Kasumi-1 (cell line): ENCODE measurements around the gene DAZAP1.

Source experiments
- DNase-seq, 2 experiments: peaks; one replicate each; lab custom pipeline; 2025; lab: John Stamatoyannopoulos, UW

The DAZAP1 gene

GRCh38 chr19:1445185-1445931 is 38.0 kb downstream of the DAZAP1 start:
- peak; percentile 59 to 65 for DNase-seq

- no peak for DNase-seq
Measured at GRCh38 chr19:1445932-1446712, 38.7 kb downstream of the DAZAP1 start.

DNA sequence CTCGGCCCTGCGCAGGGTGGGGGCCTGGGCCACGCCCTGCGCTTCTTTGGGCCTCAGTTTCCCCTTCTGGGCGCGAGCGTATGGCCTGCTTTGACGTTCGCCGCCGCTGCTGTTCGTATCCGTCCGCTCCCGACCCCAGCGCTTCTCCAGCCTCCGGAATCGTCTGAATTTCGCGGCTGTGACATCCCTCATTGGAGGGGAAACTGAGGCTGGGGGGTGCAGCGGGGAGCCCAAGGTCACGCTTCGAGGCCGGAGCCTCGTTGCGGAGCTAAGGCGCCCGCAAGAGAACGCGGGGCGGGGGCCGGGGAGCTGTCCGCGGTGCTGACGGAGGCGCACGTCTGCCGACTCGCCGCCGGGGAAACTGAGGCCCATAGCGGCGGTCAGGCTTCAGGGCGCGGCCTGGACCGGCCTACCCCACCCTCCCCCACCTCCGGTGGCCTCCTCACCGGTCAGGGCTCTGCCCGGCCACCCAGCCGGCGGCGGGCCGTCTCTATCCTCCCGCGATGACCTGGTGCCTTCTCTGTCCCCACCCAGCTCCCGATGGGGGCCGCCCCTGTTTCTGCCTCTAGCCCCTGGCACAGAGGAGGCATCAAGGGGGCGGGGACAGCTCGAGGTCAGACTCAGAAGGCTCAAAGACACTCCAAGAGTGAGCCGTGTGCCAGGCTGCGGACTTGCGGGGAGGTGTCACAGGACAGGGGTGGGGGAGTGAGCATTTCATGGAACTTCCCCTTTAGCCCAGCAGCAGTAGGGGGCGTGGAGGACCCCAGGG is 39.5 kb downstream of the DAZAP1 start:
- no peak for DNase-seq

- no peak for DNase-seq
Measured at GRCh38 chr19:1447504-1447903, 40.1 kb downstream of the DAZAP1 start.

GRCh38 chr19:1447944-1448343 is 40.6 kb downstream of the DAZAP1 start:
- DNase-seq, result no peak

GRCh38 chr19:1449467-1450442 is 42.4 kb downstream of the DAZAP1 start, which contains the start of gene APC2:
TSS of gene APC2 (plus strand) at chr19:1450121. CDS start at chr19:1453002, 2,881 bp downstream.
- DNase-seq, result peak in 1 of 2 experiments; percentile 25

- DNase-seq, result no peak
Measured at GRCh38 chr19:1450735-1451731, 43.6 kb downstream of the DAZAP1 start.

GRCh38 chr19:1451916-1452801 is 44.8 kb downstream of the DAZAP1 start:
- no peak for DNase-seq

DNA sequence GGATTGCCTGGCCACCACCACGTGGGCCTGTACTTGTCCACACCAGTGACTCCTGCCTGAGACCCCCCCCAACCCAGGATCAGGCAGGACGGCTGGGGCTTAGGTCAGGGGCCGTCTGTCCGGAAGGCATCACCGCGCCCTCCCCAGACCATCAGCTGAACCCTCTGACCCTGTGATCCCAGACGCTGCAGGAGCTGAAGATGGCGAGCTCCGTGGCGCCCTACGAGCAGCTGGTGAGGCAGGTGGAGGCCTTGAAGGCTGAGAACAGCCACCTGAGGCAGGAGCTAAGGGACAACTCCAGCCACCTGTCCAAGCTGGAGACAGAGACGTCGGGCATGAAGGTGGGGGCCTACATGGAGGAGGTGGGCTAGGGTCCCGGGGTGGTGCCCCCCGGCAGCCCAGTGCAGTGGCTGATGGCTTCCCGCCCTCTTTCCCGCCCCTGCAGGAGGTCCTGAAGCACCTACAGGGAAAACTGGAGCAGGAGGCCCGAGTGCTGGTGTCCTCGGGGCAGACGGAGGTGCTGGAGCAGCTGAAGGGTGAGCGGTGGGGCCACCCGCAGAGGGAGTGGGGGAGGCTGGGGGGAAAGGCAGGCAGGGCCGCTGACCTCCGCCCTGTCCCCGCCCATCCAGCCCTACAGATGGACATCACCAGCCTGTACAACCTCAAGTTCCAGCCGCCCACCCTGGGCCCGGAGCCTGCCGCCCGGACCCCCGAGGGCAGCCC is 45.6 kb downstream of the DAZAP1 start:
- DNase-seq, result no peak

DNA sequence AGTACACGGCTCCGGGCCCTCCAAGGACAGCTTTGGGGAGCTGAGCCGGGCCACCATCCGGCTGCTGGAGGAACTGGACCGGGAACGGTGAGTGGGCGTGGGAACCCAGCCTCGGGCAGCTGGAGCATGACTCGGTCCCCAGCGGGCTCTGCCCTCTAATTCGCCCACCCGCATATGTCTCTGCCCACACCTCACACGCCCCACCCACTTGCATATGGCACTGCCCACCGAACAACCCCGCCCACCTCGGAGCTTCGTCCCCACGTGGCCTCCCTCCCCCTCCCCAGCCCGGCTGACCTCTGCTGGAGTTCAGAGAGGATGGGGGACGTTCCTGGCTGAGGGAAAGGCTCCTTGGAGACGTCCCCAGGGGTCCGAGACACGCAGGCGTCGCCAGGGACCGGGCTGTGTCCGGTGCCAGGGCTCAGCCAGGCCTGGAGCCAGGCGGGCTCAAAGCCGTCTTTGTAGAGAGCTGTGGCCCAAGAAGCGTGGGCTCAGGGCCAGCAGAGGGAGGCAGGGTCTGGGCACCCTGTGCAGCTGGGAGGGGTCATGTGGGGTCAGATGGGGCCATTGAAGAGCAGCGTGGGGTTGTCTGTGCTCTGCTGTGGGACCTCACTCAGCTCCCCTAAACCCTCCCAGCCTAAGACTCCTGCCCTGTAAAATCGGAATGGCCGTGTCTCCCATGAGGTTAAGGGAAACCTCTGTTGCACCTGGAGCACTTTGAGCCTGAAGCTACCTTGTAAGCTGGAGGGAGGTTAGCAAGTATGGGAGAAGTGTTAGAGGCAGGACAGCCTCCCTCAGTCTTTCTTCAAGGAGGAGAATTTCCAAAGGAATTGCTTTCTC is 46.4 kb downstream of the DAZAP1 start:
- DNase-seq, result no peak

DNA sequence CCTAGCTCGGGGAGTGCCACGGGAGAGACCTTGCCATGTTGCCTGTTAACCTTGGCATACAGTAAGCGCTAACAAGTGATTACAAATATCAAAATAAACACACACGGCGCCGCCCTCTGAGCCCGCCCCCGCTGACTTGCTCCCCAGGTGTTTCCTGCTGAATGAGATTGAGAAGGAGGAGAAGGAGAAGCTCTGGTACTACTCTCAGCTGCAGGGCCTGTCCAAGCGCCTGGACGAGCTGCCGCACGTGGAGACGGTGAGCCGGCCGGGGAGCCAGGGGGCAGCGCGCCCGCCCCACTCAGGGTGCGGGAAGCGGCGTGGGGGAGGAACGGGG is 47.6 kb downstream of the DAZAP1 start:
- DNase-seq, result peak; percentile 19 to 41

GRCh38 chr19:1455336-1456120 is 48.1 kb downstream of the DAZAP1 start:
- DNase-seq, result peak; percentile 65 to 71

DNA sequence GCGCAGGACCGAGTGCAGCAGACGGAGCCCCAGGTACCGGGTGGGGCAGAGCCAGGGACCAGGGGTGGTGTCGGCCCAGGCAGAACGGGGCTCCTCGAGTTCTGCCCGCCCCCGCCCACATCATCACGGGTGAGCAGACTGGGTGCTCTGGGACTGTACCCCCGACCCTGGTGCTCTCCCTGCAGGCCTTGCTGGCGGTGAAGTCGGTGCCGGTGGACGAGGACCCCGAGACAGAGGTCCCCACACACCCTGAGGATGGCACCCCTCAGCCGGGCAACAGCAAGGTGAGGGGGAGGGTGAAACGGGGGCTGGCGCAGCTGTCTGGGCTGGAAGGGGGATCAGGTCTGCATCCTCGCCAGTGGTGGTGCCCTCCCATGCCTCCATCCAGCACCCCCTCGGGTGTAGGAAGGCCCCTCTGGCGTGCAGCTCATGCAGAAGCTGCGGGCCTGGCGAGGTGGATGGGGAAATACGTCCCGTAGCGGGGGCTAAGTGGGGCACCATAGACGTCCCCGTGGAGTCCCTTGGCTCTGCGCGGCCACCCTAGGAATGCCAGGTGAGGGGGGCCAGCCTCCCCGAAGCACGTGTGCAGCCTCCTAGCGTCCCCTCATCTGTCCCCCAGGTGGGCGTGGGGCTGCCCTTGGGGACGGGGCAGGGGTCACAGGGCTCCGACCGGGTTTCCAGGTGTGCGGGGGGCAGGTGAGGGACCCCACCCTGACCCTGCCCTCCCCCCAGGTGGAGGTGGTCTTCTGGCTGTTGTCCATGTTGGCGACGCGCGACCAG is 48.9 kb downstream of the DAZAP1 start:
- no peak for DNase-seq

GRCh38 chr19:1457031-1457739 is 49.8 kb downstream of the DAZAP1 start:
- DNase-seq, result no peak

DNA sequence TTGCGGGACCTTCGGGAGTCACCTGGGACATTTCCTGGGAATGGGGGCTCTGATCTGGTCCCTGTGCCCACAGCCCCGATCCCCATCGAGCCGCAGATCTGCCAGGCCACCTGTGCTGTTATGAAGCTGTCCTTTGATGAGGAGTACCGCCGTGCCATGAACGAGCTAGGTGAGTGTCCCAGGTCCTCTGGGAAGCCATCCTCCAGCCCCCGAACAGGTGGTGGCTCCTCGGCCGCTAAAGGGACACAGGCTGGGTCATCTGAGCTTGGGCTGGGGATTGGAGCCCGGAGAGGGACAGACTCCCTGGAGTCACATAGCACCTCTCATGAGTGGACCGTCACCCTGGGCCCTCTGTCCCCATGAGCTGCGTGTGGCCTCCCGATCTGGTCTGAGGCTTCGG is 50.5 kb downstream of the DAZAP1 start:
- DNase-seq, result no peak
